GM23338 (cell line): Measurements from ENCODE around the gene HS1BP3. TPM values are rescaled to one million over a fixed set of nuclear protein-coding genes. Genes with fewer than 3 reads are reported as not detected.

ENCODE experiments used
- ATAC-seq: fragments of 200-7000 bp; cut with Tn5 transposase; 3 replicates; pipeline ENCODE4 v1.9.1; 2020
- DNase-seq: peaks from one replicate; pipeline ENCODE4 v3.0.0-alpha.2; 2015; ENCODE audit warnings: low spot score
- H2AFZ ChIP-seq: fragments of 200-600 bp; sonication (generic); 2 replicates; pipeline ENCODE4 v1.8.0; 2016; ENCODE audit warnings: antibody characterized with exemption, mild to moderate bottlenecking, moderate library complexity
- H3F3A ChIP-seq: fragments of 200-600 bp; sonication (generic); replicated peaks from 2 replicates; pipeline ENCODE4 v1.8.0; 2017; ENCODE audit warnings: antibody characterized with exemption, mixed run types, low read depth
- H3K27ac ChIP-seq: fragments of 200-600 bp; sonication (generic); 2 replicates; pipeline ENCODE4 v1.6.1; 2016; ENCODE audit warnings: low read depth
- H3K27me3 ChIP-seq: fragments of 200-600 bp; sonication (generic); 2 replicates; pipeline ENCODE4 v1.8.0; 2016; ENCODE audit warnings: mild to moderate bottlenecking, mixed run types, moderate library complexity; ENCODE audit not compliant: insufficient read depth
- H3K36me3 ChIP-seq: fragments of 200-600 bp; sonication (generic); 2 replicates; pipeline ENCODE4 v1.8.0; 2016; ENCODE audit warnings: mild to moderate bottlenecking; ENCODE audit not compliant: insufficient read depth
- H3K4me1 ChIP-seq: fragments of 200-600 bp; sonication (generic); 2 replicates; pipeline ENCODE4 v1.8.0; 2016; ENCODE audit warnings: mild to moderate bottlenecking, moderate library complexity; ENCODE audit not compliant: insufficient read depth
- H3K4me2 ChIP-seq: fragments of 200-600 bp; sonication (generic); 2 replicates; pipeline ENCODE4 v1.7.1; 2017; ENCODE audit warnings: mixed run types
- H3K4me3 ChIP-seq: fragments of 200-600 bp; sonication (generic); 2 replicates; pipeline ENCODE4 v1.6.1; 2016; ENCODE audit warnings: mixed run types
- H3K79me2 ChIP-seq: fragments of 200-600 bp; sonication (generic); replicated peaks from 2 replicates; pipeline ENCODE4 v1.8.0; 2017; ENCODE audit warnings: mild to moderate bottlenecking; ENCODE audit not compliant: insufficient read depth
- H3K9me2 ChIP-seq: fragments of 200-600 bp; sonication (generic); 2 replicates; pipeline ENCODE4 v1.8.0; 2017; ENCODE audit not compliant: insufficient read depth
- H4K20me1 ChIP-seq: fragments of 200-600 bp; sonication (generic); replicated peaks from 2 replicates; pipeline ENCODE4 v1.8.0; 2017; ENCODE audit warnings: mild to moderate bottlenecking; ENCODE audit not compliant: insufficient read depth
- H3K27ac Mint-ChIP-seq: 2 replicates; pipeline ENCODE4 v1.8.0; 2020; ENCODE audit warnings: inconsistent platforms, mild to moderate bottlenecking, moderate library complexity, mixed read lengths
- H3K27me3 Mint-ChIP-seq: 3 replicates; pipeline ENCODE4 v1.8.0; 2022; ENCODE audit warnings: low read depth, mild to moderate bottlenecking, moderate library complexity, mixed read lengths, inconsistent platforms; ENCODE audit not compliant: insufficient read depth, poor library complexity
- H3K36me3 Mint-ChIP-seq: 3 replicates; pipeline ENCODE4 v1.8.0; 2021; ENCODE audit warnings: low read depth, mild to moderate bottlenecking, inconsistent platforms, moderate library complexity, mixed read lengths
- H3K4me1 Mint-ChIP-seq: 3 replicates; pipeline ENCODE4 v1.8.0; 2020; ENCODE audit warnings: mild to moderate bottlenecking, inconsistent platforms, mixed read lengths
- H3K4me3 Mint-ChIP-seq: 3 replicates; pipeline ENCODE4 v1.8.0; 2021; ENCODE audit warnings: moderate library complexity, mild to moderate bottlenecking, inconsistent platforms, mixed read lengths
- H3K9me3 Mint-ChIP-seq: 3 replicates; pipeline ENCODE4 v1.8.0; 2020; ENCODE audit warnings: moderate library complexity, mild to moderate bottlenecking, inconsistent platforms, mixed read lengths
- CREB1 ChIP-seq: fragments of 250-450 bp; sonication (Bioruptor Pico); IDR thresholded peaks from 2 replicates; pipeline ENCODE4 v1.5.0; 2020; ENCODE audit warnings: low read depth, mild to moderate bottlenecking, moderate library complexity
- EZH2 ChIP-seq: fragments of 200-600 bp; sonication (generic); IDR thresholded peaks from one replicate; pipeline ENCODE4 v1.8.0; 2017; ENCODE audit warnings: antibody characterized with exemption, mild to moderate bottlenecking, low read depth; ENCODE audit not compliant: unreplicated experiment
- EZH2phosphoT487 ChIP-seq: fragments of 200-600 bp; sonication (generic); IDR thresholded peaks from one replicate; pipeline ENCODE4 v1.8.1; 2018; ENCODE audit warnings: antibody characterized with exemption; ENCODE audit not compliant: unreplicated experiment
- JUNB ChIP-seq: IDR thresholded peaks from one replicate; pipeline ENCODE4 v1.6.1; 2016; ENCODE audit warnings: antibody characterized with exemption; ENCODE audit not compliant: unreplicated experiment
- NANOG ChIP-seq: IDR thresholded peaks from 2 replicates; pipeline ENCODE4 v1.6.1; 2016; ENCODE audit warnings: antibody characterized with exemption, borderline replicate concordance
- REST ChIP-seq: IDR thresholded peaks from one replicate; pipeline ENCODE4 v1.6.1; 2018; ENCODE audit warnings: antibody characterized with exemption; ENCODE audit not compliant: unreplicated experiment
- STAT1 ChIP-seq: IDR thresholded peaks from one replicate; pipeline ENCODE4 v1.6.1; 2016; ENCODE audit warnings: antibody characterized with exemption; ENCODE audit not compliant: unreplicated experiment
- ZNF114 ChIP-seq: fragments of 250-450 bp; sonication (Bioruptor Pico); IDR thresholded peaks from 2 replicates; pipeline ENCODE4 v1.5.0; 2020; ENCODE audit warnings: mild to moderate bottlenecking, moderate library complexity
- ZNF331 ChIP-seq: fragments of 250-450 bp; sonication (Bioruptor Pico); IDR thresholded peaks from 2 replicates; pipeline ENCODE4 v1.5.0; 2020; ENCODE audit warnings: low read depth, mild to moderate bottlenecking, moderate library complexity
- ZNF462 ChIP-seq: fragments of 250-450 bp; sonication (Bioruptor Pico); IDR thresholded peaks from 2 replicates; pipeline ENCODE4 v1.5.0; 2020; ENCODE audit warnings: mild to moderate bottlenecking, moderate library complexity
- polyA plus RNA-seq: library from polyadenylated mRNA; unstranded; fragments of >200 nt; fragmentation: Nextera tagmentation; extraction: Ambion mirVana; gene quantifications from 2 replicates; pipeline ENCODE4 v1.2.1, GENCODE V29; 2016
- total RNA-seq: library from RNA; depleted of rRNA; stranded (reverse); fragments of >200 nt; shearing (Covaris generic); gene quantifications from 2 replicates; pipeline ENCODE4 v1.2.3, GENCODE V29; 2014

HS1BP3 gene
- total and polyA plus RNA-seq, 2 experiments from 2014 or later = 7.2 to 15.0 TPM

- H4K20me1 ChIP-seq = no peaks in the 10 kb centered on the region
- no peak overlapping the region for H3K4me3 ChIP-seq
- no peak overlapping the region for H2AFZ ChIP-seq
- H3K79me2 ChIP-seq = no peaks in the 10 kb centered on the region
- H3K4me1 Mint-ChIP-seq = peaks cover 20% of the 10 kb centered on the region
- H3K4me3 Mint-ChIP-seq = no peak overlapping the region
- H3K4me1 ChIP-seq = 0 out of 2 replicates have a peak, but pooled peaks cover 8% of the 10 kb centered on the region
- no peaks in the 10 kb centered on the region for H3K36me3 ChIP-seq
- ATAC-seq (no peak), DNase-seq (no peak)
- H3F3A ChIP-seq = no peaks in the 10 kb centered on the region
- H3K27ac ChIP-seq = no peak overlapping the region
- no peaks in the 10 kb centered on the region for H3K9me2 ChIP-seq
- no peak overlapping the region for H3K4me2 ChIP-seq
- H3K27me3 Mint-ChIP-seq = peaks cover 3% of the 10 kb centered on the region
- no peaks in the 10 kb centered on the region for H3K36me3 Mint-ChIP-seq
- no peak overlapping the region for H3K27ac Mint-ChIP-seq
- TF ChIP-seq EZH2 (no peak), EZH2phosphoT487 (no peak), ZNF114 (CRISPR knock-in tag) (no peak), ZNF462 (CRISPR knock-in tag) (no peak), CREB1 (CRISPR knock-in tag) (no peak), ZNF331 (CRISPR knock-in tag) (no peak), JUNB (no peak), REST (no peak), STAT1 (no peak), NANOG (no peak)
- no peaks in the 10 kb centered on the region for H3K9me3 Mint-ChIP-seq
- no peaks in the 10 kb centered on the region for H3K27me3 ChIP-seq
Observed at GRCh38 chr2:20612925-20613916, 37.7 kb downstream of the HS1BP3 start.
